Fibroblast of lung (primary cell): ENCODE data around the gene FLNA. TPM values are rescaled to one million over a fixed set of nuclear protein-coding genes. Genes with fewer than 3 reads are reported as not detected.

ENCODE experiments used
- DNase-seq, 2 donors: peaks; one replicate each; pipeline versions ENCODE4 v3.0.0 to v3.0.0-alpha.2; 2010; ENCODE audit warnings: low read depth in 2 of 2
- H2AFZ ChIP-seq: 2 replicates; pipeline ENCODE4 v1.5.1; 2012; ENCODE audit warnings: low read length, control low read depth, inconsistent platforms
- H3K27ac ChIP-seq: 2 replicates; pipeline ENCODE4 v1.5.1; 2011; ENCODE audit warnings: low read length, control low read depth; ENCODE audit not compliant: insufficient read depth
- H3K27me3 ChIP-seq: 2 replicates; pipeline ENCODE4 v1.5.1; 2011; ENCODE audit warnings: mild to moderate bottlenecking, low read length; ENCODE audit not compliant: control insufficient read depth, insufficient read depth
- H3K36me3 ChIP-seq: 2 replicates; pipeline ENCODE4 v1.5.1; 2011; ENCODE audit warnings: low read length; ENCODE audit not compliant: control insufficient read depth, insufficient read depth
- H3K4me1 ChIP-seq: 2 replicates; pipeline ENCODE4 v1.5.1; 2011; ENCODE audit warnings: low read length; ENCODE audit not compliant: control insufficient read depth, insufficient read depth; ENCODE audit errors: extremely low read depth
- H3K4me2 ChIP-seq: 2 replicates; pipeline ENCODE4 v1.5.1; 2011; ENCODE audit warnings: low read length, control low read depth; ENCODE audit not compliant: insufficient read depth; ENCODE audit errors: extremely low read depth
- H3K4me3 ChIP-seq, 4 experiments: fragments of 200-600 bp in 1 of 4; sonication (generic) in 1 of 4; replicated peaks in 1 of 4; 2 replicates each; pipeline ENCODE4 v1.5.1; 2011 to 2016; ENCODE audit warnings: low read length in 4 of 4, low read depth in 3 of 4, mild to moderate bottlenecking in 3 of 4, control low read depth in 2 of 4, inconsistent platforms in 1 of 4, mixed read lengths in 1 of 4; ENCODE audit not compliant: insufficient read depth in 1 of 4; ENCODE audit errors: control extremely low read depth in 1 of 4
- H3K79me2 ChIP-seq: 2 replicates; pipeline ENCODE4 v1.5.1; 2012; ENCODE audit warnings: mild to moderate bottlenecking, low read length, inconsistent platforms; ENCODE audit not compliant: control insufficient read depth, insufficient read depth
- H3K9ac ChIP-seq: 2 replicates; pipeline ENCODE4 v1.5.1; 2011; ENCODE audit warnings: mild to moderate bottlenecking, low read length, control low read depth; ENCODE audit not compliant: insufficient read depth
- H3K9me3 ChIP-seq: 2 replicates; pipeline ENCODE4 v1.5.1; 2012; ENCODE audit warnings: low read depth, low read length; ENCODE audit not compliant: control insufficient read depth, insufficient read depth
- H4K20me1 ChIP-seq: 2 replicates; pipeline ENCODE4 v1.5.1; 2011; ENCODE audit warnings: low read length; ENCODE audit not compliant: control insufficient read depth, insufficient read depth; ENCODE audit errors: extremely low read depth
- EZH2 ChIP-seq: IDR thresholded peaks from 2 replicates; pipeline ENCODE4 v1.5.1; 2012; ENCODE audit warnings: low read length, control low read depth, mild to moderate bottlenecking; ENCODE audit errors: missing control alignments
- polyA plus RNA-seq, 2 donors: library from polyadenylated mRNA; depleted of rRNA in 1 of 2; stranded (reverse) in 1 of 2; unstranded in 1 of 2; fragments of >200 nt; gene quantifications; 2 replicates each; pipeline ENCODE4 v1.2.1, GENCODE V29; 2011 to 2012; ENCODE audit warnings: missing spikeins in 1 of 2
- total RNA-seq: library from RNA; depleted of rRNA; stranded (reverse); fragments of >200 nt; gene quantifications from 2 replicates; pipeline ENCODE4 v1.2.1, GENCODE V29; 2014
- TF ChIP-seq, protein P1 (sequence below), 2 donors: IDR thresholded peaks in 1 of 2; conservative IDR thresholded peaks in 1 of 2; 1 replicate in 1 of 2; 2 replicates in 1 of 2; pipeline ENCODE4 v1.5.1; 2011 to 2012; ENCODE audit warnings: low read length in 2 of 2, control low read depth in 1 of 2, inconsistent platforms in 1 of 2, low read depth in 1 of 2, mild to moderate bottlenecking in 1 of 2

Gene FLNA
- total and polyA plus RNA-seq, 2 donors (not counting 1 experiment from before 2014, with no cell fraction given): 799 to 2,728 TPM

DNA sequence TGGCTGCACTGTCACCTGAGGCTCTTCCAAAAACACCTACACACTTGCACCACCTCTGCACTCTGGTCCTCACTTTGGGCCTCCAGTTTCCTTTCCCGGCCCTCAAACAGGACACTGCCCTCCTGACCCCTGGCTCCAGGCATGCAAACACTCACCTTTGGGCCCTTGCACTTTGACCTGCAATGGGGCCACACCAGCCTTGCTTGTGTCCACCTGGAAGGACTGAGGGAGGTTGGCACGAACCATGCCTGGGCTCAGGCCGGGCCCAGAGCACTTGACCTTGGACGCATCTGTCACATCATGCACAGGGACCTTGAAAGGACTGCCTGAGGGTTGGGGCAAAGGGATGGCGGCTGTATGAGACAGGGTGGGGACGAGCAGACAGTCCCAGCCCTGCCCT lies 15.6 kb downstream of the FLNA start:
- peaks cover 78% of the 10 kb centered on the region for H3K79me2 ChIP-seq
- H3K9me3 ChIP-seq: no peaks in the 10 kb centered on the region
- H3K27ac ChIP-seq: no peak overlapping the region
- H2AFZ ChIP-seq: no peak overlapping the region
- DNase-seq: no peak
- H3K4me2 ChIP-seq: no peak overlapping the region
- no peak overlapping the region for H3K9ac ChIP-seq
- no peak for TF ChIP-seq EZH2
- TF ChIP-seq, protein P1, sequence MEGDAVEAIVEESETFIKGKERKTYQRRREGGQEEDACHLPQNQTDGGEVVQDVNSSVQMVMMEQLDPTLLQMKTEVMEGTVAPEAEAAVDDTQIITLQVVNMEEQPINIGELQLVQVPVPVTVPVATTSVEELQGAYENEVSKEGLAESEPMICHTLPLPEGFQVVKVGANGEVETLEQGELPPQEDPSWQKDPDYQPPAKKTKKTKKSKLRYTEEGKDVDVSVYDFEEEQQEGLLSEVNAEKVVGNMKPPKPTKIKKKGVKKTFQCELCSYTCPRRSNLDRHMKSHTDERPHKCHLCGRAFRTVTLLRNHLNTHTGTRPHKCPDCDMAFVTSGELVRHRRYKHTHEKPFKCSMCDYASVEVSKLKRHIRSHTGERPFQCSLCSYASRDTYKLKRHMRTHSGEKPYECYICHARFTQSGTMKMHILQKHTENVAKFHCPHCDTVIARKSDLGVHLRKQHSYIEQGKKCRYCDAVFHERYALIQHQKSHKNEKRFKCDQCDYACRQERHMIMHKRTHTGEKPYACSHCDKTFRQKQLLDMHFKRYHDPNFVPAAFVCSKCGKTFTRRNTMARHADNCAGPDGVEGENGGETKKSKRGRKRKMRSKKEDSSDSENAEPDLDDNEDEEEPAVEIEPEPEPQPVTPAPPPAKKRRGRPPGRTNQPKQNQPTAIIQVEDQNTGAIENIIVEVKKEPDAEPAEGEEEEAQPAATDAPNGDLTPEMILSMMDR (conservative IDR thresholded peaks at IDR 0.05 in 1 of 2, IDR thresholded peaks at IDR 0.05 in 1 of 2; ENCODE audit: low read depth in 1 of 2, low read length in 2 of 2): no peak
- H3K4me3 ChIP-seq: no peak overlapping the region
- H4K20me1 ChIP-seq: no peaks in the 10 kb centered on the region
- H3K36me3 ChIP-seq: peaks cover 68% of the 10 kb centered on the region
- H3K27me3 ChIP-seq: no peaks in the 10 kb centered on the region
- H3K4me1 ChIP-seq: no peaks in the 10 kb centered on the region

DNA sequence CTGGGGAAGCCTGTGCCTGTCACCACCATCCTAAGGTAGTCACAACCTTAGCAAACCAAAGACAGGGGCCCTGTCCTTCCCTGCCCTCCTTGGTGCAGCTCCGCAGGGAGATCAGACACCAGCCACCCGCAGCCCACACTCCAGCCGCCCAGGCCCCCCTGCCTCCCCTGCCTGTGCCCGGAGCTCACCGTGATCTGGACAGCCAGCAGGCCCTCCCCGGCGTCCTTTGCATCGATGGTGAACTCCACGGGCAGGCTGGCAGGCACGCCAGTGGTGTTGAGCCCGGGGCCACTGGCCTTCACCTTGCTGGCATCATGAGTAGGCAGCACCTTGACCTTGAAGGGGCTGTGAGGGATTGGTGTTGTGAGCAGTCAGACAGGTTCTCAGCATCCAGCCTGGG lies 16.4 kb downstream of the FLNA start:
- DNase-seq: no peak
- TF ChIP-seq, protein P1 (conservative IDR thresholded peaks at IDR 0.05 in 1 of 2, IDR thresholded peaks at IDR 0.05 in 1 of 2; ENCODE audit: low read depth in 1 of 2, low read length in 2 of 2): no peak
- no peak for TF ChIP-seq EZH2
- H3K4me1 ChIP-seq: no peaks in the 10 kb centered on the region
- H2AFZ ChIP-seq: no peak overlapping the region
- peaks cover 77% of the 10 kb centered on the region for H3K79me2 ChIP-seq
- H3K9ac ChIP-seq: no peak overlapping the region
- no peaks in the 10 kb centered on the region for H3K27me3 ChIP-seq
- no peak overlapping the region for H3K27ac ChIP-seq
- H3K4me3 ChIP-seq: no peak overlapping the region
- H3K36me3 ChIP-seq: peaks cover 73% of the 10 kb centered on the region
- H3K4me2 ChIP-seq: no peak overlapping the region
- no peaks in the 10 kb centered on the region for H3K9me3 ChIP-seq
- H4K20me1 ChIP-seq: no peaks in the 10 kb centered on the region

DNA sequence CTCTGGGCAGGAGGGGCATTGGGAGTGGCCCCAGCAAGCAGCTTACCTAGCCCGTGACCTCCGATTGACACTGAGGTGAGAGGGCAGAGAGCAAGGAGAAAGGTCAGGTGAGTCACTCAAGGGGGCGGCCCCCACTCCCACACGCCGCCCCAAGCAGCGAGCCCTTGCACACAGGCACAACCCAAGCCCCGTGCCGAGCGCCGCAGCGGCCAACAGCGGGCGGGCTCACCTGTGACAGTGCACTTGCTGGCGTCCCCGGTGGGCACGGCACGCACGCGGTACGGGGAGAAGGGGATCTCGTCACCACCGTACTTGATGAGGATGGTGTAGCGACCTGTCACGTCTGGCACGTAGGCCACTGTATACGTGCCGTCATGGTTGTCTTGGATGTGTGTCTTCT lies 17.2 kb downstream of the FLNA start:
- no peak for DNase-seq
- no peak overlapping the region for H3K4me3 ChIP-seq
- no peak overlapping the region for H3K9ac ChIP-seq
- H3K4me1 ChIP-seq: no peaks in the 10 kb centered on the region
- H4K20me1 ChIP-seq: no peaks in the 10 kb centered on the region
- H3K9me3 ChIP-seq: no peaks in the 10 kb centered on the region
- H3K36me3 ChIP-seq: peaks cover 75% of the 10 kb centered on the region
- no peak overlapping the region for H3K27ac ChIP-seq
- H3K27me3 ChIP-seq: no peaks in the 10 kb centered on the region
- H3K4me2 ChIP-seq: no peak overlapping the region
- TF ChIP-seq EZH2: no peak
- TF ChIP-seq, protein P1 (conservative IDR thresholded peaks at IDR 0.05 in 1 of 2, IDR thresholded peaks at IDR 0.05 in 1 of 2; ENCODE audit: low read depth in 1 of 2, low read length in 2 of 2): no peak
- peaks cover 69% of the 10 kb centered on the region for H3K79me2 ChIP-seq
- H2AFZ ChIP-seq: no peak overlapping the region
